ENCODE measurements around the gene IQSEC1.

IQSEC1 gene

GRCh38 chr3:13099707-13100106, 26.5 kb upstream of the IQSEC1 start:
- no peak overlapping the region for H3K4me3 ChIP-seq (ENCODE audit: low read depth, low read length)
- no peak for DNase-seq (ENCODE audit: low read depth)
- no peak for TF ChIP-seq CTCF (conservative IDR thresholded peaks at IDR 0.05; ENCODE audit: low read depth, low read length)

- DNase-seq (ENCODE audit: low read depth), result no peak
- TF ChIP-seq CTCF (conservative IDR thresholded peaks at IDR 0.05; ENCODE audit: low read depth, low read length), result no peak
- H3K4me3 ChIP-seq (ENCODE audit: low read depth, low read length), result no peak overlapping the region
These were observed 25.2 kb upstream of the IQSEC1 start for GRCh38 chr3:13098192-13098988.

- no peak for TF ChIP-seq CTCF (conservative IDR thresholded peaks at IDR 0.05; ENCODE audit: low read depth, low read length)
- no peak overlapping the region for H3K4me3 ChIP-seq (ENCODE audit: low read depth, low read length)
- no peak for DNase-seq (ENCODE audit: low read depth)
These were observed 23.1 kb upstream of the IQSEC1 start for GRCh38 chr3:13096356-13096755.

GRCh38 chr3:13095408-13095937, 22.2 kb upstream of the IQSEC1 start:
- H3K4me3 ChIP-seq (ENCODE audit: low read depth, low read length), result no peak overlapping the region
- no peak for DNase-seq (ENCODE audit: low read depth)
- TF ChIP-seq CTCF (conservative IDR thresholded peaks at IDR 0.05; ENCODE audit: low read depth, low read length), result no peak

GRCh38 chr3:13093687-13094086, 20.5 kb upstream of the IQSEC1 start:
- H3K4me3 ChIP-seq (ENCODE audit: low read depth, low read length), result no peak overlapping the region
- no peak for TF ChIP-seq CTCF (conservative IDR thresholded peaks at IDR 0.05; ENCODE audit: low read depth, low read length)
- peak; percentile 12 for DNase-seq (ENCODE audit: low read depth)

- no peak for TF ChIP-seq CTCF (conservative IDR thresholded peaks at IDR 0.05; ENCODE audit: low read depth, low read length)
- H3K4me3 ChIP-seq (ENCODE audit: low read depth, low read length), result no peak overlapping the region
- no peak for DNase-seq (ENCODE audit: low read depth)
These were observed 19.7 kb upstream of the IQSEC1 start for GRCh38 chr3:13092621-13093617.
